NCI-H2196 treated with DMSO at 0.1 percent for 48 hours (cell line): Measurements from ENCODE around the gene CENATAC.
"Not testable (repeated sequence)": the region's sequence is repeated elsewhere in the genome, so short reads cannot be mapped to it uniquely, and the experiment has no call there.

Experiments
- DNase-seq: peaks from one replicate; lab custom pipeline; 2025; ENCODE audit not compliant: unreplicated experiment; lab: John Stamatoyannopoulos, UW

Gene CENATAC

GRCh38 chr11:118997627-118998387 lies at the start of gene CENATAC:
Gene CENATAC (plus strand): TSS chr11:118998138. CDS start chr11:118998198, 60 bp downstream.
- DNase-seq, result peak; percentile 91

GRCh38 chr11:118953265-118953664 lies 44.7 kb upstream of the CENATAC start:
- DNase-seq, result peak; percentile 45

- not testable (repeated sequence) for DNase-seq
These were observed 44.0 kb upstream of the CENATAC start for GRCh38 chr11:118953976-118954375.

- DNase-seq, result peak; percentile 73
These were observed 41.7 kb upstream of the CENATAC start, which contains the start of gene UPK2 for GRCh38 chr11:118956094-118956846. Gene UPK2 (plus strand): TSS chr11:118956298. CDS start chr11:118956351, 53 bp downstream.

GRCh38 chr11:118956847-118957469 lies 41.0 kb upstream of the CENATAC start:
- DNase-seq, result no peak

- DNase-seq, result no peak
These were observed 40.4 kb upstream of the CENATAC start for GRCh38 chr11:118957549-118957948.

GRCh38 chr11:118957968-118958367 lies 40.0 kb upstream of the CENATAC start:
- no peak for DNase-seq

- no peak for DNase-seq
These were observed 39.4 kb upstream of the CENATAC start for GRCh38 chr11:118958577-118958976.

- DNase-seq, result no peak
These were observed 36.7 kb upstream of the CENATAC start for GRCh38 chr11:118961189-118961588.

GRCh38 chr11:118961591-118961990 lies 36.3 kb upstream of the CENATAC start:
- DNase-seq, result no peak

GRCh38 chr11:118969508-118969907 lies 28.4 kb upstream of the CENATAC start:
- DNase-seq, result not testable (repeated sequence)

GRCh38 chr11:118971646-118972045 lies 26.3 kb upstream of the CENATAC start, which contains the start of gene FOXR1:
Gene FOXR1 (plus strand): TSS chr11:118971761. CDS start chr11:118971932, 171 bp downstream.
- DNase-seq, result no peak

- DNase-seq, result no peak
These were observed 24.0 kb upstream of the CENATAC start for GRCh38 chr11:118973985-118974384.

GRCh38 chr11:118975771-118976709 lies 21.9 kb upstream of the CENATAC start:
- no peak for DNase-seq

- no peak for DNase-seq
These were observed 18.5 kb upstream of the CENATAC start for GRCh38 chr11:118979434-118979833.

- DNase-seq, result no peak
These were observed 17.6 kb upstream of the CENATAC start for GRCh38 chr11:118980191-118980881.

- not testable (repeated sequence) for DNase-seq
These were observed 13.6 kb upstream of the CENATAC start for GRCh38 chr11:118984337-118984736.

GRCh38 chr11:118984825-118985224 lies 13.1 kb upstream of the CENATAC start:
- DNase-seq, result no peak

- DNase-seq, result peak; percentile 5
These were observed 9.7 kb upstream of the CENATAC start for GRCh38 chr11:118988280-118988679.
